Esophagus squamous epithelium (tissue), 4 donors: ENCODE measurements around the gene L3MBTL1.

Experiments used
- POLR2A ChIP-seq, 4 donors: fragments of 450-650 bp; IDR thresholded peaks; one replicate each; pipeline ENCODE4 v1.6.1; 2017; ENCODE audit warnings: antibody characterized with exemption in 4 of 4, mild to moderate bottlenecking in 4 of 4, moderate library complexity in 3 of 4
- TF ChIP-seq, protein P1 (sequence below), 6 experiments: fragments of 450-650 bp in 4 of 6; fragments of 200-600 bp in 2 of 6; sonication (generic) in 2 of 6; IDR thresholded peaks; one replicate each; pipeline ENCODE4 v1.5.1; 2016 to 2019; ENCODE audit warnings: antibody characterized with exemption in 6 of 6, mild to moderate bottlenecking in 4 of 6, moderate library complexity in 4 of 6

- TF ChIP-seq, protein P1, sequence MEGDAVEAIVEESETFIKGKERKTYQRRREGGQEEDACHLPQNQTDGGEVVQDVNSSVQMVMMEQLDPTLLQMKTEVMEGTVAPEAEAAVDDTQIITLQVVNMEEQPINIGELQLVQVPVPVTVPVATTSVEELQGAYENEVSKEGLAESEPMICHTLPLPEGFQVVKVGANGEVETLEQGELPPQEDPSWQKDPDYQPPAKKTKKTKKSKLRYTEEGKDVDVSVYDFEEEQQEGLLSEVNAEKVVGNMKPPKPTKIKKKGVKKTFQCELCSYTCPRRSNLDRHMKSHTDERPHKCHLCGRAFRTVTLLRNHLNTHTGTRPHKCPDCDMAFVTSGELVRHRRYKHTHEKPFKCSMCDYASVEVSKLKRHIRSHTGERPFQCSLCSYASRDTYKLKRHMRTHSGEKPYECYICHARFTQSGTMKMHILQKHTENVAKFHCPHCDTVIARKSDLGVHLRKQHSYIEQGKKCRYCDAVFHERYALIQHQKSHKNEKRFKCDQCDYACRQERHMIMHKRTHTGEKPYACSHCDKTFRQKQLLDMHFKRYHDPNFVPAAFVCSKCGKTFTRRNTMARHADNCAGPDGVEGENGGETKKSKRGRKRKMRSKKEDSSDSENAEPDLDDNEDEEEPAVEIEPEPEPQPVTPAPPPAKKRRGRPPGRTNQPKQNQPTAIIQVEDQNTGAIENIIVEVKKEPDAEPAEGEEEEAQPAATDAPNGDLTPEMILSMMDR (IDR thresholded peaks at IDR 0.05) = no peak
- no peak for TF ChIP-seq POLR2A (IDR thresholded peaks at IDR 0.05)
Measured at GRCh38 chr20:43511879-43512278, 4.4 kb downstream of the L3MBTL1 start.
